OCI-LY7 (cell line): ENCODE results near the gene GDPD3.

Experiments
- CTCF ChIP-seq: fragments of 200-600 bp; sonication (generic); conservative IDR thresholded peaks from 2 replicates; pipeline ENCODE4 v1.5.1; 2014; ENCODE audit warnings: mild to moderate bottlenecking, antibody characterized with exemption, low read length, moderate library complexity, mixed read lengths
- EZH2phosphoT487 ChIP-seq: fragments of 200-600 bp; sonication (generic); IDR thresholded peaks from 2 replicates; pipeline ENCODE4 v1.6.1; 2018; ENCODE audit warnings: low read depth, borderline replicate concordance, mild to moderate bottlenecking, mixed run types, antibody characterized with exemption, low read length, moderate library complexity, mixed read lengths

DNA sequence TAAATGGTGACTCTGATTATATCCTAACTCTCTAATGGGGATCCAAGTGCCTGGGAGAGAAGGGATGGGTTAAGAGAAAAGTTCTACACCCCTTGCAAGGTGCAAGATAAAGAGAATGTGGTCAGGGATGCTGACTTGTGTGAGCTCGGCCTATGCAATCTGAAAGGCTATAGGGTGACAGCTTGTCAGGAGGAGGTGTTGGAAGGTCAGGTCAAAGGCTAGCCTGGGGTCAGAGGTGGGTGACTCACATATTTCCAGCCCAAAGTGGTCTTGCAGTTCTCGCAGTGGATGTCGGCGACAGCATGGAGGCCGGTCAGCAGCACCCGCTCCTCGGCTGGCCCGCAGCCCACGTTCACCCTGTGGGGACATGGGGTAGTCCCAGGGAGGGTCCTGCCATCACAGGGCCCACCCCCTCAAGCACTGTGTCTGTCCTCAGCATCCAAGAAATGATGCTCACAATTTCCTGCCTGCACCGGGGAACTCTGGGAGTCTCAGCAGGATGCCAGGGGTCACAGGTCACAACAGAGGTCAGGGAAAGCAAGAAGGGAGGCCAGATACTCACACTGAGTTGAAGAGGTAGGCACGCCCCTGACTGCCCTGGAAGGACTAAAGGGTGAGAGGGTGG, 18.7 kb downstream of the GDPD3 start:
- TF ChIP-seq EZH2phosphoT487 (no peak), CTCF (no peak)
